Cerebellar cortex (tissue), 1 donor: ENCODE data around the gene CNGA3.

Experiments
- DNase-seq: peaks from one replicate; pipeline ENCODE4 v3.0.0-alpha.2; 2015; ENCODE audit warnings: low spot score

The CNGA3 gene

GRCh38 chr2:98327776-98328175 is 18.5 kb upstream of the CNGA3 start:
- no peak for DNase-seq

DNA sequence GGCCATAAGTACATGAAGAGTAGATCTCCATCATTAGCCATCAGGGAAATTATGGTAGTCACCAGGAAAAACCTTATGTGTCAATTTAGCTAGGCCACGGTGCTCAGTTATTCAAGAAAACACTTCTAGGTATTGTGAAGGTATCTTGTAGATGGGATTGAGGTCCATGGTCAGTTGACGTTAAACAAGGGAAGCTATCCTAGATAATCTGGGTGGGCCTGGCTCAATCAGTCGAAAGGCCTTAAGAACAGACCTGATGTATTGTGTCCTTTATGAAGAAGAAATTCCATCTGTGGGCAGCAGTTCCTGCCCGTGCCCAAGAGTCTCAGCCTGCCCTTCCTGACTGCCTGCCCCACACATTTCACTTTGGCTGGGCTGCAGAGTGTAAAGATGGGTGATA is 16.7 kb upstream of the CNGA3 start:
- DNase-seq, result no peak

DNA sequence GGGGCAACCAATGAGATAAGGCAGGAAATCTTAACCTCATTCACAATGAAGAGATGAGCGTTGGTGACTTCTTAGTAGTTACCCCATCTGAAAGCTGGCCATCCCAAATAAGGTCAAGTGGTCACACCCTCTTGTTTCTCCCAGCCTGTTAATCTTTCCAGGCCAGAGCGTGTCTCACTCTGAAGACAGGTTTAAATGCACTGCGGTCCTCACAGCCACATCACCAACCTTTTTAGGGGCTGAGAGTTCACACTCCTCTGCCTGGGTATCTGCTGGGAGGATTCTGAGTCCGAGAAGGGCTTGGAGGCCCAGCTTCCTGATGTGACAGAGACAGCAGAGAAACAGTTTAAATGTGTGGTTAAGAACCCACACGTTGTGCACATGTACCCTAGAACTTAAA is 13.3 kb upstream of the CNGA3 start:
- DNase-seq, result no peak

- no peak for DNase-seq
These were observed 12.3 kb upstream of the CNGA3 start for GRCh38 chr2:98333922-98334321.

DNA sequence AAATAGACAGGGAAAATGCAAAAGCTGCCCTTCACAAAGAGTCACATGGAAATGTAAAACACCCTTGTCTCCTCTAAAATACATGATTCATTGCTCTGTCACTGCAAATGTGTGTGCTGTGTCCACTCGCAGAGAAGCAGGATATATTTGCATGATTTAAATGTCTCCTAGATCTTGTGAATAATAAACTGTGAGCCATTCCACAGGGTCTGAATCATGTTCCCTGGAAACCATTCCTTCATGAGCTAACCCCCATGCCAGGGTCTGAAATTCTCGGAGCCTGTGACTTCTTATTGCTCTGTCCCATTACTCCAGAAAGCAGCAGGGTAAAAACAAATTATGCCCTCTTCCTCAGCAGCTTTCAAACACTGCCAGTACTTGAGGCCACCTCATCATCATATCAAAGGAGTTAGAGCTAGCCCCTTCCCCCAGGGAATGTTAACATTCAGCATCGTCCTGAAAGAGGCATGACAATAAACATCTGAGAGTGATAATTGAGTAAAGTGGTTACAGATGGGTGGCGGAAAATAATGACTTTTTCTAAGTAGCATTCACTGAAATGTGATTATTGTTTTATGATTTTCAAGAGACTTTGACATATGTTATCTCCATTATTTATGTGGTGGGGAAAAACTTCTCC is 11.7 kb upstream of the CNGA3 start:
- DNase-seq, result peak; percentile 7

- no peak for DNase-seq
These were observed 11.0 kb upstream of the CNGA3 start for GRCh38 chr2:98335271-98335670.

DNA sequence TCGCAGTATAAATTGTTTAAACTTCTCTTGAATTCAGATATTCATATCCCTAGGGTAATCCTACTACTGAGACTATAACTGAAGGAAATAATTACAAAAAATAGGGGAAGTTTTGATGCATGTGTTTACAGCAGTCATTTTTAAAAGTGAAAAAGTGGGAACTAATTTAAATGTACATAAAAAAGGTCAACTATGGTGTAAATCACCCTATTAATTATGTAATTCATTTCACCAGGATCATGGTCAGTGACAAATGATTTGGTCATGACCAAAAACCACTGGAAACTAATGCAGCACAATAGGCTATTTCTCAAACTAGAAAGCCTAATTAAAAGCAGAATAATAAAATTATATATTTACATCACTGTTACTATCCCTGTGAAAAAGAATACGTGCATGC is 5.0 kb upstream of the CNGA3 start:
- no peak for DNase-seq

GRCh38 chr2:98343285-98343684 is 3.0 kb upstream of the CNGA3 start:
- no peak for DNase-seq

- DNase-seq, result no peak
These were observed 1.2 kb downstream of the CNGA3 start for GRCh38 chr2:98347298-98348065.

DNA sequence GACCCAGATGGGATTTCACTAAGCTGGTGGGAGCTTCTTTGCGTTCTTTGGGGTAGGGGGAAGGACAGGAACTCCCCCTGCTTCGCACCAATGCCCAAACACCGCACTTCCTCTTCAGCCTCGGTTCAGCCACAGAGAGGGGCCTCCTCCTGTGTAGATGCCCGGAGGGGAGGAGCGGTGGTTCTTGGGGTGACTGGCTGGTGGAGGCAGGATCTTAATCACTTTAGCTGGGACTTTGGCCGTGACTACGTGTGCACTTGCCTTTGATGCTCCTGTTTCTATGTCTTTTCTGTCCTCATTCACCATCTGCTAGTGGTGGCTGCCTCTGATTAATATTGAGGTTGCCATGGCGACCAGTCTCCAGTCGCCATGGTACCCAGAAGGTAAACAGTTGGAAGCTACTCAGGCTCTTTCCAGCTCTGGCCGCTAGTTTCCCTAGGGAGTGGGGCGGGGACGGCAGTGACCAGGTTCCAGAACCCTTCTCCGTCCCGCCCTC is 1.9 kb downstream of the CNGA3 start:
- DNase-seq, result peak; percentile 55

DNA sequence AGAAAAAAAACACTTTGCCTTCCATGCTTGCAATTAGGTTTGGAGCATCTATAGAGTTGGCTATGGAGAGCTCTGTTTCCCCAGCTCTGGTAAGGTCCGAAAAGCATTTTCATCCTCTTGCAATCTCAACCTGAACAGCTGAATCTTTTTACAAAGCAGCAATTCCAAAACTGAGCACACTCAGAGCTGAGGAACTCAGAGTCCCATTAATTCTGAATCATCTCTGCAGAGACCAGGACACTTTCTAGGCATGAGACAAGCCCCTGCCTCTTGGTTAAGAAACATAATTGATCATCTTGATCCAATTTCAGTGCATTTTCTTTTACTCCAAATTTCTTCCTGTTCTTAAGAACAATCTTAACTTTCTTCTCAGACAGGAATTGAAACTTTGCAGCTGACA is 4.2 kb downstream of the CNGA3 start:
- no peak for DNase-seq

DNA sequence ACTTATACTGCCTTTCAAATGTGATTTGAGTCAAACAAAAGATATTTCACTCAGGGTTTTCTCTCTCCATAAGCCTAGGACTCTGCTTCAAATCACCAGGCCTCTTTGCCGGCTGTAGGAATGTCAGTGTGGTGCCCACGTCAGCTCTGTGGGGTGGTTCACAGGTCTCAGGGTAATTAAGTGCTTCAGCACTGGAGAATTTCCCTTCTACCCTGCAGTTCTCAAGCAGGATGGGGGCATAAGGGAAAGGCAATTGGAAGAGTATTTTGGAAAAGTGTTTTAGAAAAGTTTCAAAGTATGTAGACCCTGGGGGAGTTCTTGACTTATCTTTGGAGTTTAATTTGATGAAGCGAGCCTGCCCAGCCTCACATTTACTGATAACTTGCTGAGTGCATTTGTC is 9.6 kb downstream of the CNGA3 start:
- DNase-seq, result no peak

DNA sequence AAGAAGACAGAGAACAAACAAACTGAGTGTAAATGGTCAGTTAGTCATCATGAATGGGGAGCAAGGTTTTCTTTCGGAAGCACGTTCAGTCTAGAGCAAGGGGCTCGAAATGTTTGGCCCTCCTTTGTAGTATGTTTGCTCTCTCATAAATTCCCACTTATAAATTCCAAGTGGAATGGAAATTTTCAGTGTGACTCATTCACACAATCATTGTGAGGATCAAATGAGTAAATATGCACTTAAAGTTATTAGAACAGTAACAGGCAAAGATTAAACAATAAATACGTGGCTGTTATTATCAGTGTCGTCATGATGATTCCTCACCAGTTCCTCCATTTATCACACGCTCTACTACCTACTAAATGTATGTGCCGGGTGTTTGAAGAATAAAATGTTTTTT is 10.5 kb downstream of the CNGA3 start:
- no peak for DNase-seq

GRCh38 chr2:98357849-98358248 is 11.6 kb downstream of the CNGA3 start:
- no peak for DNase-seq

- no peak for DNase-seq
These were observed 13.7 kb downstream of the CNGA3 start for GRCh38 chr2:98359986-98360385.

GRCh38 chr2:98367721-98368120 is 21.5 kb downstream of the CNGA3 start:
- DNase-seq, result no peak

GRCh38 chr2:98369710-98370239 is 23.5 kb downstream of the CNGA3 start:
- no peak for DNase-seq

GRCh38 chr2:98372121-98372520 is 25.9 kb downstream of the CNGA3 start:
- DNase-seq, result no peak

GRCh38 chr2:98372579-98372978 is 26.3 kb downstream of the CNGA3 start:
- DNase-seq, result no peak

DNA sequence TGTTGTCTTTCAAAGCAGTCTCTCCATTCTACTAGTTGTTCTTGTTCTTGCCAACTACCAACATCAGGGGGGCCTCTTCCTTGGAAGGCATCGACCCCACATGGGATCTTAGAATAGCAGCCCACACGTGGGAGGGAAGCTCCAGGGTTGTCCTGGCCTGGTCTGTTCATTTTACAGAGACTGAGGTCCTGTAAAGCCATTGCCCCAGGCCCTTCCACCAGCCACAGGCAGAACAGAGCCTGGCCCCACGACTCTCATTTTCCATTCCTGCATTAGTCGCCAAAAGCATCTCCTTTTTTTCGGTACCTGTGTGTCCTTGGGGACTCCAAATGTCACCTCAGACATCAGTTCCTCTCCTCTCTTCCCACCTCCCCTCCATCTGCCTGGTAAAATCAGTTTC is 28.0 kb downstream of the CNGA3 start:
- DNase-seq, result no peak

GRCh38 chr2:98374958-98375570 is 28.8 kb downstream of the CNGA3 start:
- DNase-seq, result no peak

GRCh38 chr2:98376301-98376910 is 30.1 kb downstream of the CNGA3 start:
- no peak for DNase-seq

GRCh38 chr2:98376996-98377395 is 30.7 kb downstream of the CNGA3 start:
- DNase-seq, result no peak
